Measurements from ENCODE around the gene TRMT10B. TPM values are rescaled to one million over a fixed set of nuclear protein-coding genes. Genes with fewer than 3 reads are reported as not detected.
A peak's percentile ranks its signal among the peaks of the same experiment; 100 is the strongest.

Gene TRMT10B
- total and polyA plus RNA-seq, 10 of the 15 experiments (the other 5 are each of a cell fraction or from before 2014, with no cell fraction given) = 3.7 to 11.7 (median 6.8) TPM

- TF ChIP-seq E2F8 (IDR thresholded peaks at IDR 0.05; ENCODE audit: low read depth, partially characterized antibody) = no peak
- no peak for TF ChIP-seq CBFB (IDR thresholded peaks at IDR 0.05; ENCODE audit: low read depth)
Observed at GRCh38 chr9:37796232-37796631, 42.6 kb downstream of the TRMT10B start (continued).

GRCh38 chr9:37798677-37799076 is 45.1 kb downstream of the TRMT10B start:
- CTCF ChIA-PET = interaction anchor here (1.1 kb wide), 1 partner anchor 207 kb away, joined by 5 read pairs; no protein-coding TSS in a partner anchor
- intact Hi-C loops (cut with micrococcal nuclease; ENCODE audit: unreplicated experiment) = no loop called here

More at GRCh38 chr9:37798677-37799076, 45.1 kb downstream of the TRMT10B start:
- H3K27me3 ChIP-seq (replicated peaks in 1 of 2; ENCODE audit: control insufficient read depth in 2 of 2, insufficient read depth in 2 of 2, low read length in 1 of 2) = no peaks in the 10 kb centered on the region
- TF ChIP-seq SMAD1 (IDR thresholded peaks at IDR 0.05; ENCODE audit: low read depth, partially characterized antibody) (no peak), CEBPB (IDR thresholded peaks at IDR 0.05; ENCODE audit: borderline replicate concordance in 1 of 2, low read depth in 2 of 2, low read length in 2 of 2) (peak in 1 of 2 experiments; percentile 25; a peak in 1 of 4 replicates)
- H3K9ac ChIP-seq (ENCODE audit: control insufficient read depth, insufficient read depth, low read length) = no peak overlapping the region
- 0% methylated on average over 1 of the region's 1 CpG for WGBS (ENCODE audit: insufficient coverage, insufficient replicate concordance, low lambda C conversion rate, missing lambda C conversion rate)
- H4K20me1 ChIP-seq (ENCODE audit: control insufficient read depth, insufficient read depth) = peaks cover 3% of the 10 kb centered on the region; the same call in 1 of the 2 replicates
- ATAC-seq (no peak), FAIRE-seq (no peak), DNase-seq (ENCODE audit: low read depth, low spot score) (no peak)
- H3K4me1 ChIP-seq (ENCODE audit: control insufficient read depth, insufficient read depth, low read length) = peaks cover 10% of the 10 kb centered on the region; the same call in 1 of the 2 replicates
- RAD21 ChIA-PET (ENCODE audit: unreplicated experiment) = interaction anchor here (2.3 kb wide), 1 partner anchor 14 kb away, joined by 11 read pairs; the partner anchor contains the start of gene EXOSC3
- no TSS peak for BruUV-seq (replicated peaks)
- H3K9me3 ChIP-seq (replicated peaks; ENCODE audit: control insufficient read depth, insufficient read depth, low read length) = no peaks in the 10 kb centered on the region
- peaks cover 37% of the 10 kb centered on the region for H3K79me2 ChIP-seq (ENCODE audit: control insufficient read depth, insufficient read depth, low read length)
- 0 out of 2 replicates have a peak overlapping the region, but pooled peaks have one; percentile 23 for H3K4me2 ChIP-seq (ENCODE audit: control insufficient read depth, insufficient read depth)
- in situ Hi-C loops (cut with MboI) = no loop called here
- SMC1A ChIA-PET (ENCODE audit: uncharacterized antibody, unreplicated experiment) = no interaction called here
- no peak overlapping the region for H3K27ac ChIP-seq (ENCODE audit: control insufficient read depth, insufficient read depth)
- POLR2A ChIA-PET = interaction anchor here (1.7 kb wide), 1 partner anchor 9 kb away, joined by 7 read pairs; no protein-coding TSS in a partner anchor
- H3K36me3 ChIP-seq (ENCODE audit: control insufficient read depth in 2 of 2, insufficient read depth in 2 of 2, low read length in 1 of 2) = no peaks in the 10 kb centered on the region
- H2AFZ ChIP-seq (ENCODE audit: control insufficient read depth, low read depth, low read length) = no peak overlapping the region
- H3K4me3 ChIP-seq = no peak overlapping the region
